Central memory CD4-positive, alpha-beta T cell (primary cell): ENCODE measurements around the gene CSF3R.
"Not testable (repeated sequence)": the region's sequence is repeated elsewhere in the genome, so short reads cannot be mapped to it uniquely, and the experiment has no call there.

Source experiments
- DNase-seq: peaks from one replicate; pipeline ENCODE4 v3.0.0; 2022

The CSF3R gene

GRCh38 chr1:36512842-36513241 is 30.1 kb upstream of the CSF3R start:
- DNase-seq = no peak

DNA sequence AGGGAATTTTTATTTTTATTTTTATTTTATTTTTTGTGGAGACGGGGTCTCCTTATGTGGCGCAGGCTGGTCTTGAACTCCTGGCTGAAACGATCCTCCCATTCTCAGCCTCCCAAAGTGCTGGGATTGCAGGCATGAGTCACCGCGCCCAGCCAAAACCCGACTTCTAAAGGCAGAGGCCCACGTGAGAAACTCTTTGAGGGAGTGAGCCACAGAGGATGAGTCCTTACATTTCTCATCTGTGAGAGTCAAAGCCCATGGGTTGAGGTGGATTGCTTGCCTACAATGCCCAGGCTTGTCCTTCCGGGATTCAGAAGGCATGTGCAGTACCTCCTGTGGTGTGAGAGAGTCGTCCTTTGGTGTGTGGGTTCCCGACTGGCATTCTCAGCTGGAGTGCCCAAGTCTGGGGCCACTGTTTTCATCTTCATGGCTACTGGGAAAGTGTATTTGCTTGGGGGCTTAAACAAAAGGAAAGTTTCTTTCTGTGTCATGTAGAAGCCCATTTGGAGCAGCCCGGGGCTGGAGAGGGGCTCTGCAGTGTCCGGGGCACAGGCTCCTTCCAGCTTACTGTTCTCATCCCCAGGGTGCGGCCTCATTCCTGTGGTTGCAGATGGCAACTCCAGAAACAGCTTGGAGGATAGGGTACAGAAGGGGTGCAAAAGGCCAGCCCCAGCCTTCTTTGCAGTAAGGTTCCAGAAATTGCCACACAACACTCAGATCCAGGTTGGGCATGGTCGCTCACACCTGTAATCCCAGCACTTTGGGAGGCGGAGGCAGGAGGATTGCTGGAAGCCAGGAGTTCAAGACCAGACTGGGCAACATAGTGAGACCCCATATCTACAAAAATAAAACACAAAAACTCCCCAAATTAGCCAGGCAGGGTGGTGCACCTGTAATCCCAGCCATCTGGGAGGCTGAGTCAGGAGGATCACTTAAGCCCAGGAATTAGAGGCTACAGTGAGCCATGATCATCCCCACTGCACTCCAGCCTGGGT is 29.4 kb upstream of the CSF3R start:
- no peak for DNase-seq

DNA sequence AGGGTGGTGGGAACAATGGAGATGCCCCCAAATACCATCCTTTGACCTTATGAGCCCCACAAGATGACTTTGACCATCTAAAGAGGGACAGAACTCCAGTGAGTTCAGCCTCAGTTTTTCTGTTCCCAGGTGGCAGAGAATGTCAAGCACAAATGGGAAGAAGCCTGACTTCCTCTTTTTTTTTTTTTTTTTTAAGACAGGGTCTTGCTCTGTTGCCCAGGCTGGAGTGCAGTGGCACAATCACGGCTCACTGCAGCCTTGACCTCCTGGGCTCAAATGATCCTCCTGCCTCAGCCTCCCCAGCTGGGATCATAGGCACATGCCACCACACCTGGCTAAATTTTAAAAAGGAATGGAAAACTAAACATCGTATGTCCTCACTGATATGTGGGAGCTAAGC is 28.5 kb upstream of the CSF3R start:
- DNase-seq = not testable (repeated sequence)

DNA sequence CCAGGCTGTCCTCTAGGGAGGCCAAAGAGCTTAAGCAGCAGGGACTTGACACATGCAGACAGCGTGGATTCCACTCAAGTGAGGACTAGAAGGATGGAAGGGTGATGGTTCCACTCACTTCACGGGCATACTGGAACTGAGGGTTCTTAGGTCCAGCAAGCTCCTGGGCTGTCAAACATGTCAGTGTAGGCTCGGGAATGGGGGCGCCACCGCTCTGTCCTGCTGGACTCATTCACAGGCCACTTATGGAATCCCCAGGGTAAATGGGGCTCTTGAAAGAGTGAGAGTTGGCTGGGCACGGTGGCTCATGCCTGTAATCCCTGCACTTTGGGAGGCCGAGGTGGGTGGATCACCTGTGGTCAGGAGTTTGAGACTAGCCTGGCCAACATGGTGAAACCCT is 27.7 kb upstream of the CSF3R start:
- no peak for DNase-seq

- DNase-seq = no peak
Observed at GRCh38 chr1:36508257-36508656, 25.5 kb upstream of the CSF3R start.

DNA sequence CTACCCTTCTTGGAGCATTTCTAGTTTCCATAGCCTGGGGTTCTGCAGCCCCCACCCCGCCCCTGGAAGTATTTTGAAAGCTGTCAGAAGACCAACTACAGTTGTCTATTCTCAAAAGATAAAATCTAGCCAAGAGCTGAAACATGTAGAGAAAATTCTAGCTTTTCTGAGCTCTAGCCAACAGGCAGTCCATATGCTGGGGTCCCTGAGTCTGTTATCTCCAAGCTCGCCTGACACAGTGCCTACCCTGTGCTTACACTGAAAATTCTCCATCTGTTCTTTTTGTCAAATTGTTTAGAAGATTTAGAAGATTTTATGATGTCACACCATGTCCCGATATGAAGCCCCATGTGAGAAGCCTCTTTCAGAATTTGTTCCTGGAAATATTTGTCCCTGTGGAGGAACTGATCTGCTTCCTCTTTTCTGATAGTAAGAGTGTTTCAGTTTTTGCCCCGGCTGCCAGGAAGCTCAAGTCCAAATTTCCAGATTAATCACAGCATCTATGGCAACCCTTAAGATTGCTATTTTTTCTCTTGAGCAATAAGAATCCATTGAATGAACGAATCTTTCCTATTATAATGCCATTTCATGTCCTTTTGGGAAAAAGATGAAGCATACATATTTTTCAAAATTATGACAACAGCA is 23.7 kb upstream of the CSF3R start:
- DNase-seq = no peak

- no peak for DNase-seq
Observed at GRCh38 chr1:36503733-36504132, 21.0 kb upstream of the CSF3R start.

GRCh38 chr1:36503159-36503558 is 20.4 kb upstream of the CSF3R start:
- DNase-seq = no peak

DNA sequence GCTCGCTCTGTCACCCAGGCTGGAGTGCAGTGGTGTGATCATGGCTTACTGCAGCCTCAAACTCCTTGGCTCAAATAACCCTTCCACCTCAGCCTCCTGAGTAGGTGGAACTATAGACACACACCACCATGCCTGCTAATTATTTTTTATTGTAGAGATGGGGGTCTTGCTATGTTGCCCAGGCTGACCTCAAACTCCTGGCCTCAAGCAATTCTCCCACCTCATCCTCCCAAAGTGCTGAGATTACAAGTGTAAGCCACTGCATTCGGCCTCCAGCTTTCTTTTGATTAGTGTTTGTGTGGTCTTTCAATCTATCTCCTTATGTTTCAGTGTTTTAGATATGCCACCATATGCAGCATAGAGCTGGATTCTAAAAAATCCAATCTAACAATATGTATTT is 19.9 kb upstream of the CSF3R start:
- DNase-seq = no peak

DNA sequence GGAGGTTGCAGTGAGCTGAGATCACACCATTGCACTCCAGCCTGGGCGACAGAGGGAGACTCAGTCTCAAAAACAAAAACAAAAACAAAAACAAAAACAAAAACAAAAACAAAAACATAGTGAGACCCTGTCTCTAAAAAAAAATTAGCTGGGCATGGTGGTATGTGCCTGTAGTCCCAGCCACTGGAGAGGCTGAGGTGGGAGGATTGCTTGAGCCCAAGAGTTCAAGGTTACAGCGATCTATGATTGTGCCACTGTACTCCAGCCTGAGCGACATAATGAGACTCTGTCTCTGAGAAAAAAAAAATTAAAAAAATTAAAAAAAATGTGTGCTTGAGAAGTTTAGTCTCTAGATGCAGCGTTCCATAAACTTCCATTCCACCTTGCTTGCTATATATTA is 19.2 kb upstream of the CSF3R start:
- DNase-seq = not testable (repeated sequence)

GRCh38 chr1:36497207-36497606 is 14.5 kb upstream of the CSF3R start:
- no peak for DNase-seq

- DNase-seq = no peak
Observed at GRCh38 chr1:36494971-36495370, 12.3 kb upstream of the CSF3R start.

GRCh38 chr1:36493524-36493923 is 10.8 kb upstream of the CSF3R start:
- no peak for DNase-seq

- DNase-seq = no peak
Observed at GRCh38 chr1:36492491-36492890, 9.8 kb upstream of the CSF3R start.

DNA sequence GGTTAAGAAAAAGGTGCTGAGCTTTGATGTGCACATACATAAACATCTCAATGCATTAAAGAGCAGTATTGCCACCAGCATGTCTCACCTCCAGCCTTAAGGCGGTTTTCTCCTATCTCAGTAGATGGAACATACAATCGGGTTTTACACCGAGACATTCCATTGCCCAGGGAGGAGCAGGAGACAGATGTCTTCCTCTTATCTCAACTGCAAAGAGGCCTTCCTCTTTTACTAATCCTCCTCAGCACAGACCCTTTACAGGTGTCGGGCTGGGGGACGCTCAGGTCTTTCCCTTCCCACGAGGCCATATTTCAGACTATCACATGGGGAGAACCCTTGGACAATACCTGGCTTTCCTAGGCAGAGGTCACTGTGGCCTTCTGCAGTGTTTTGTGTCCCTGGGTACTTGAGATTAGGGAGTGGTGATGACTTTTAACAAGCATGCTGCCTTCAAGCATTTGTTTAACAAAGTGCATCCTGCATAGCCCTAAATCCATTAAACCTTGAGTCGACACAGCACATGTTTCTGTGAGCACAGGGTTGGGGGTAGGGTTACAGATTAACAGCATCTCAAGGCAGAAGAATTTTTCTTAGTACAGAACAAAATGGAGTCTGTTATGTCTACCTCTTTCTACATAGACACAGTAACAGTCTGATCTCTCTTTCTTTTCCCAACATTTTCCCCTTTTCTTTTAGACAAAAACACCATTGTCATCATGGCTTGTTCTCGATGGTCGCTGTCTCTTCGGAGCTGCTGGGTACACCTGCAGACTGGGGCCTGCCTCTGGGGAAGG is 6.7 kb upstream of the CSF3R start:
- DNase-seq = not testable (repeated sequence)

GRCh38 chr1:36487906-36488305 is 5.2 kb upstream of the CSF3R start:
- no peak for DNase-seq

GRCh38 chr1:36487336-36487725 is 4.6 kb upstream of the CSF3R start:
- not testable (repeated sequence) for DNase-seq

GRCh38 chr1:36486439-36487335 is 4.0 kb upstream of the CSF3R start:
- no peak for DNase-seq

DNA sequence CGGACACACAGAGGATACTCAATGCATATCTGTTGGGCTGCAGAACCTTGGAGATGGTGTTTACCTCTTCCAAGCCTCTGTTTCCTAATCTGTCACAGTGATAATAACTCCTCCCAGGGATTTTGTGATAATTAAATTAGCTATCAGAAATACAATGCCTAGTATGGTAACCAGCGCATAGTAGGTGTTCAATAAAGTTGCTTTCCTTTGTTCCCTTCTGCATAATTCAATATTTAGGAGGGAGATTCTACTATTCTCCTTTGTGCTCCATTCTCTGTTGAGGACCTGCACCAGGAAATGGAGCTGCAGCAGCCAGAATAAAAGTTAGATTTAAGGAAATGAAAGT is 3.4 kb upstream of the CSF3R start:
- no peak for DNase-seq

DNA sequence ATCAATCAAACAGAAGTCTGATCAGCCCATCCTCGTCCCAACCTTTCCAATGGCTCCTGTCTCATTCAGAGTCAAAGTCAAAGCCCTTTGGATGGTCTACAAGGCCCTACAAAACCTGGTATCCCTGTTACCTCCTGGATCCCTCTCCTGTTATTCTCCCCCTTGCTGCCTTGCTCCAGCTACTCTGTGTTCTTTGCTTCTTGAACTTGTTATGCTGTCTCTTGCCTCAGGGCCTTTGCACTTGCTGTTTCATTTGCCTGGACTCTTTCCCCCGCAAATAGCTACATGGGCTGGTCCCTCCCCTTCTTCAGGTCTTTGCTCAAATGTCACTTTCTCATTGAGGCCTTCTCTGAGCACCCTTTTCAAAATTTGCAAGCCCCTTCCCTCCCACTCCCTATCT is 1.4 kb upstream of the CSF3R start:
- no peak for DNase-seq

DNA sequence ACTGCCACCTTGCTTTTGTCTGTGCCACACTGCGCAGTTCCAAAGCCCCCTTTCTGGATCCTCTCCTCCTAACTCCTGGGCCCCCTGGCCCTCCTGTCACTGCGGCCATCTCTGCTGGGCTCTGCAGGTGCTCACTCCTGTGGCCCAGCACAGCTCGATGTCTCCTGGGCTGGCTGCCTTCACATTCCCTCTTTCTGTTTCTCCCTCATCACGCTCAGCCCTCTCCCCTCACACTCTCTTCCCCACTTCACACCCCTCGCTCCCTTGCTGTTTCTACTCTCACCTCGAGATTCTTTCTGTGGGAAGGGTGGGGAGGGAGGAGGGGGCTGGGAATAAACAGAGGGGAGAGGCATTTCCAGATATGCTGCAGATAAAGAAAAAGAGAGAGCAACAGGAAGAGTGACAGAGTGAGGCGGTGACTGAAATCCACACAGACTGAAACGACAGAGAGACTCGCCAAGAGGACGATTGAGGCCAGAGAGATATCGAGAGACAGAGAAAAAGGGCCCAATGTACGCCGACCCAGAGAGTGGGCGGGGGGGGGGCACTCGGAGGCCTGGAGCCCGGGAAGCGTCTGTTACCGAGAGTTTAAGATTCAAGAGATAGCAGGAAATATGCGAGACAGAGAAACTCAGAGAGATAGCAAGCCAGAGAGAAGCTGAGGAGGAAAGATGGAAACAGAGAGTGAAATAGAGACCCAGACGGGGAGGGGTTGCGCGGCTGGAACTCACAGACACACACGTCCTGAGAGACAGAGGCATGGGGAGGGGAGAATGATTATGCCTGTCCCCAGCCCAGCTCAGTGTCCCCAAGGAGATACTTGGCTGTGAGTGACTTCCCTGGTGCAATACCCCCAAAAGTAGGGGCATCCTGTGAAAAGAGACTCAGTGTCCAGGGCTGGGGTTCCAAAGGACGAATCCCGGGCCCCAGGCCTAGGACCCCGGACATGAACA is 666 bp downstream of the CSF3R start:
- DNase-seq = no peak
